Thoracic aorta (tissue), 2 donors: ENCODE measurements around the gene PARD3. TPM values are rescaled to one million over a fixed set of nuclear protein-coding genes. Genes with fewer than 3 reads are reported as not detected.
A peak's percentile ranks its signal among the peaks of the same experiment; 100 is the strongest.

Experiments
- ATAC-seq: fragments of 150-250 bp; one replicate; pipeline ENCODE4 v1.8.0; 2017; ENCODE audit warnings: low read depth; ENCODE audit not compliant: insufficient number of reproducible peaks, low FRiP score
- DNase-seq: peaks from one replicate; pipeline ENCODE4 v3.0.0-alpha.2; 2020; ENCODE audit warnings: low spot score
- H3K27ac ChIP-seq, 2 donors: fragments of 200-600 bp; sonication (generic); 1 replicate in 1 of 2; 2 replicates in 1 of 2; pipeline ENCODE4 v1.5.1; 2016; ENCODE audit warnings: mild to moderate bottlenecking in 2 of 2, moderate library complexity in 2 of 2
- H3K27me3 ChIP-seq: fragments of 200-600 bp; sonication (generic); replicated peaks from 2 replicates; pipeline ENCODE4 v1.6.0; 2016; ENCODE audit warnings: mild to moderate bottlenecking; ENCODE audit not compliant: insufficient read depth
- H3K36me3 ChIP-seq: fragments of 200-600 bp; sonication (generic); one replicate; pipeline ENCODE4 v1.5.1; 2016
- H3K4me1 ChIP-seq, 2 donors: fragments of 200-600 bp; sonication (generic); 1 replicate in 1 of 2; 2 replicates in 1 of 2; pipeline versions ENCODE4 v1.5.1 to v1.6.0; 2016; ENCODE audit warnings: low read depth in 2 of 2, mild to moderate bottlenecking in 1 of 2; ENCODE audit not compliant: control insufficient read depth in 1 of 2
- H3K4me3 ChIP-seq: fragments of 200-600 bp; sonication (generic); 2 replicates; pipeline ENCODE4 v1.5.1; 2016; ENCODE audit warnings: mild to moderate bottlenecking
- H3K9me3 ChIP-seq: fragments of 200-600 bp; sonication (generic); 2 replicates; pipeline ENCODE4 v1.5.1; 2016
- total RNA-seq, 2 donors: library from RNA; depleted of rRNA; stranded (reverse); fragments of >200 nt; gene quantifications; one replicate each; pipeline versions ENCODE4 v1.1.0 to v1.2.3, GENCODE V29; 2016
- TF ChIP-seq, protein P1 (sequence below): fragments of 200-600 bp; sonication (generic); IDR thresholded peaks from one replicate; pipeline ENCODE4 v1.5.1; 2019; ENCODE audit warnings: antibody characterized with exemption

Gene PARD3
- total RNA-seq, 2 donors from 2014 or later: 16.7 to 34.5 TPM

DNA sequence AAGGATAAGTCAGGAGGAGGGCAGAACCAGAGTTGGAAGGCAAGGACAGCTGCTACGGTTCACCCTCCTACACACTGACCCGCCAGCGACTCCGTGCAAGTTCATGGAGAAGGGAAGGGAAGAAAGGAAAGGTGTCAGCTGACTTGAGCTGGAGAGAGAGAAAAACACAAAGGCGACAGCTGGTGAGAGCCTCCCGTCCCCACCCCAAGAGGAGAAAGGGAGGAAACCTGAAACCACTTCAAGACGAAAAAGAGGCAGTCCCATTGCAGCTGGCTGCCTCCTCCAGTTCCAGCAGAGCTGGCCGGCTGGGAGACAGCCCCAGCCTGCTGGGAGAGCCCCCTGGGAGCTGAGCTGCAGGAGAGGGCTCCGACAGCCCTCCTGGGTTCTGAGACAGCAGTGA is 75.2 kb downstream of the PARD3 start:
- no peak for ATAC-seq
- Histone ChIP-seq H3K4me1 (peaks cover 9 to 35% of the 10 kb centered on the region in 2 donors), H3K4me3 (peak overlapping the region; percentile 47)

DNA sequence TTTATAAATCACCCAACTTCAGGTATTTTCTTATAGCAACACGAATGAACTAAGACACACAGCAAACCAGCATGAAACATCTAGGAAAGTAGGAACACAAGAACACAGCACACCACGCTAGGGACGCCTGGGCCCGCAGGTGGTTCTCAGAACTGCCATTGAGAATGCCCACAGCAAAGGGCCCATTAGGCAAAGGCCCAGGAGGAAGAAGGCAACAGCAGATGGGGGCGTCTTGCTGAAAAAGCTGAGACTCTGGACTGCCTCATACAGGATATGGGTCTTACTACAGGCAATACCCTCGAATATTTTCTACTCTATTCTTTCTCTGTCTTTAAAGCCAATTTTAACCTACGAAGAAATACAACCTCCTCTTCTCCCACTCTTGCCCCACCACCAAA is 77.3 kb downstream of the PARD3 start:
- Histone ChIP-seq H3K9me3 (no peaks in the 10 kb centered on the region), H3K4me3 (no peak overlapping the region), H3K4me1 (peaks cover 6 to 15% of the 10 kb centered on the region in 2 donors), H3K27me3 (no peaks in the 10 kb centered on the region), H3K27ac (no peak overlapping the region), H3K36me3 (no peaks in the 10 kb centered on the region)
- TF ChIP-seq, protein P1, sequence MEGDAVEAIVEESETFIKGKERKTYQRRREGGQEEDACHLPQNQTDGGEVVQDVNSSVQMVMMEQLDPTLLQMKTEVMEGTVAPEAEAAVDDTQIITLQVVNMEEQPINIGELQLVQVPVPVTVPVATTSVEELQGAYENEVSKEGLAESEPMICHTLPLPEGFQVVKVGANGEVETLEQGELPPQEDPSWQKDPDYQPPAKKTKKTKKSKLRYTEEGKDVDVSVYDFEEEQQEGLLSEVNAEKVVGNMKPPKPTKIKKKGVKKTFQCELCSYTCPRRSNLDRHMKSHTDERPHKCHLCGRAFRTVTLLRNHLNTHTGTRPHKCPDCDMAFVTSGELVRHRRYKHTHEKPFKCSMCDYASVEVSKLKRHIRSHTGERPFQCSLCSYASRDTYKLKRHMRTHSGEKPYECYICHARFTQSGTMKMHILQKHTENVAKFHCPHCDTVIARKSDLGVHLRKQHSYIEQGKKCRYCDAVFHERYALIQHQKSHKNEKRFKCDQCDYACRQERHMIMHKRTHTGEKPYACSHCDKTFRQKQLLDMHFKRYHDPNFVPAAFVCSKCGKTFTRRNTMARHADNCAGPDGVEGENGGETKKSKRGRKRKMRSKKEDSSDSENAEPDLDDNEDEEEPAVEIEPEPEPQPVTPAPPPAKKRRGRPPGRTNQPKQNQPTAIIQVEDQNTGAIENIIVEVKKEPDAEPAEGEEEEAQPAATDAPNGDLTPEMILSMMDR: no peak
- ATAC-seq (no peak), DNase-seq (no peak)

More for the DNA sequence above, 75.2 kb downstream of the PARD3 start:
- TF ChIP-seq, protein P1: no peak
- no peaks in the 10 kb centered on the region for H3K36me3 ChIP-seq
- H3K27me3 ChIP-seq: no peaks in the 10 kb centered on the region
- no peak overlapping the region for H3K27ac ChIP-seq
- no peak for DNase-seq
- no peaks in the 10 kb centered on the region for H3K9me3 ChIP-seq

DNA sequence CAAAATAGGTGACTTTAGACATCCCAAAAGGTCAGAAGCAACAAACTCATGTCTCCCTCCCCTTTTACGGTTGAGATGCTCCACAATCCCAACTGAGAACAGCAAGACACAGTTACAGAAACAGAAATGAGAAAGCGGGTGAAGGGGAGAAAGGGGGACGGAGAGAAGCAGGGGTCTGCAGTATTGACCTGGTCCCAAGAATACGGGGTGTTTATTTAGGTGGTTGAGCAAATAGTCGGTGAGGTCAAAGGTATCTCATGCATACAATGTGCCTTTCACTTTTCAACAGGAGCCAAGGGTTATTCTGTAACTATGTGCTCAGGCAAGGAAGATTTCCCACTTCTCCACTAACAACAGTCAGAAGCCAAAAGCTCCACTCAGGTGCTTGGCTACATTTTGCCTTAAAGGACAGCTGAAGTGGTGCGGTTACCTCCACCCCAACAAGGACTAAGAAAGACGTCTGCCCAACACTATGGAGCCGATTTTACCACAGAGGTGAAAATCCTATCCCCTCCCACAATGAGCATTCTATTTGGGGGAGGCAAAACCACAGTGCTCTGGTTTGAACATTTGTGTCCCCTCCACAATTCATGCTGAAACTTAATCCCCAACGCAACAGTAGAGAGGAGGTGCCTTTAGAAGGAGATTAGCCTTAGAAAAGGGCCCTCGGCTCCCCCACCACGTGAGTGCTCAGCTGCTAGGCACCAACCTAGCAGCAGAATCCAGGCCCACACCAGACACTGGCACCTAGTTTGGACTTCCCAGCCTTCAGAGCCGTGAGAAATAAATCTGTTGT is 77.9 kb downstream of the PARD3 start:
- no peaks in the 10 kb centered on the region for H3K27me3 ChIP-seq
- ATAC-seq (no peak), DNase-seq (no peak)
- no peaks in the 10 kb centered on the region for H3K36me3 ChIP-seq
- H3K9me3 ChIP-seq: no peaks in the 10 kb centered on the region
- no peak overlapping the region for H3K4me3 ChIP-seq
- peaks cover 10 to 18% of the 10 kb centered on the region in 2 donors for H3K4me1 ChIP-seq
- TF ChIP-seq, protein P1: no peak
- H3K27ac ChIP-seq: no peak overlapping the region

DNA sequence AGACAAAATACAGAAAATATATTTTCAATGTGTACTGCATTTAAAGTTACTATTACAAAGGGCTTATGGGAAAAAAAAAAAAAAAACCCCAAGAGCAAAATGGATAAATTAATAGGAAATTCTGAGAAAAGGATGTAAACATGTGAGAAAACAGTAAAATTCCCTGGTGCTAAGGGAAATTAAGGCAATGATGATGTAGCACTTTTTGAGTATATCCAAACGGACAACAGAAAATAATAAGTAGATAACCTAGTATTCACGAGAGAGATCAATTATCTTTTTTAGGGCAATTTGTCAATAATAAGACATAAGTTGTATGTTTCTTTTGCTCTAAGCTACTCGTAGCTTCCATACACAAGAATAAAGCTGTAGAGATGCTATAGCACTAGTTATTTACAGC is 80.2 kb downstream of the PARD3 start:
- Histone ChIP-seq H3K36me3 (no peaks in the 10 kb centered on the region), H3K27ac (no peak overlapping the region), H3K27me3 (no peaks in the 10 kb centered on the region), H3K9me3 (no peaks in the 10 kb centered on the region), H3K4me1 (peaks cover 8 to 21% of the 10 kb centered on the region in 2 donors), H3K4me3 (no peak overlapping the region)
- TF ChIP-seq, protein P1: no peak
- DNase-seq (no peak), ATAC-seq (no peak)

DNA sequence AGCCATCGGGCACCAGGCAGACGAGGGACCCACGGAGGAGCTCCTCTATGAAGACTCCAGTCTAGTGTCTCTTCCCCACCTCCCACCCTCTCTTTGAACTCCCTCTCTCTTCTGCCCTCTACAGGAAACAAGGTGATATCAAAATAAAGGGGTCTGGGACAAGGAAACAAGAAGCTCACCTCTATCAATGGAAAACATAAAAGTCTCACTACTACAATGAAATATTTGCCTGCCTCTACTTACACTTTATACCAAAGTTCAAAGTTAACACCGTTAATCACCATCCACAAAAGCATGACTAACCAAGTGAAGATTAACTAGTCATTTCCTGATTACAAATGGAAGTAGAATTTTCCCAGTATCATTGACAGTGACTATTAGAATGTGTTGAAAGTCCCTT is 82.2 kb downstream of the PARD3 start:
- DNase-seq: no peak
- Histone ChIP-seq H3K4me1 (peaks cover 8 to 14% of the 10 kb centered on the region in 2 donors), H3K4me3 (no peak overlapping the region), H3K9me3 (no peaks in the 10 kb centered on the region), H3K27ac (no peak overlapping the region), H3K36me3 (no peaks in the 10 kb centered on the region), H3K27me3 (no peaks in the 10 kb centered on the region)
- TF ChIP-seq, protein P1: no peak
- no peak for ATAC-seq
